ENCODE measurements around the gene PSMB3. TPM values are rescaled to one million over a fixed set of nuclear protein-coding genes. Genes with fewer than 3 reads are reported as not detected.

PSMB3 gene
- total RNA-seq, 1 experiment from 2014 or later: 346 TPM

GRCh38 chr17:38732376-38733281, 19.9 kb upstream of the PSMB3 start (continued):
- TF ChIP-seq CTCF (IDR thresholded peaks at IDR 0.05 in 2 of 3, conservative IDR thresholded peaks at IDR 0.05 in 1 of 3; ENCODE audit: borderline replicate concordance in 1 of 3, insufficient read depth in 1 of 3, low read depth in 2 of 3, low read length in 2 of 3) (no peak), REST (IDR thresholded peaks at IDR 0.05; ENCODE audit: low read depth) (no peak), CEBPB (IDR thresholded peaks at IDR 0.05; ENCODE audit: low read depth) (no peak), ZNF274 (IDR thresholded peaks at IDR 0.05; ENCODE audit: low read depth, low read length) (no peak), POLR2AphosphoS5 (IDR thresholded peaks at IDR 0.05; ENCODE audit: low read depth, low read length) (no peak; the same call in 1 of the 2 replicates), FOSL1 (IDR thresholded peaks at IDR 0.05; ENCODE audit: low read depth) (no peak)

Data from HCT116 (cell line).